CMK (cell line): ENCODE measurements around the gene CEP20.

Source experiments
- DNase-seq: peaks from one replicate; pipeline ENCODE4 v3.0.0-alpha.2; 2010; ENCODE audit warnings: low read depth

The CEP20 gene

DNA sequence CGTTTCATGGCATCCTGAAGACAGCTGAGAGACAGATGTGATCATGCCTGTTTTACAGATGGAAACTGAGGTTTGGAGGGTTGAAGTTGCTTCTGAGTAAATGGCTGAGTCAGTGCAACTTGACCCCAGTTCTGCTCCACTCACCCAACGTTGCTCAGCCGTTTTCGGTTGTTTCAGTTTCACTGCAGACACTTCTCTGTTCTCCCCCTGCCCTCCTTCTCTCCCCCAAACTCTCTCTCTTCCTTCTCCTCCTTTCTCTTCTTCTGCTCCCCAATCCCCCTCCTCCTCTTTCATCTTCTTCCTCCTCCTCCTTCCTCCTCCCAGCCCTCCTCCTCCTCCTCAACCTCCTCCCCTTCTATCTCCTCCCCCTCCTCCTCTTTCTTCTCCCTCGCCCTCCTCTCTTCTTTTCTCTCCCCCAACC, 9.4 kb upstream of the CEP20 start:
- DNase-seq: no peak

DNA sequence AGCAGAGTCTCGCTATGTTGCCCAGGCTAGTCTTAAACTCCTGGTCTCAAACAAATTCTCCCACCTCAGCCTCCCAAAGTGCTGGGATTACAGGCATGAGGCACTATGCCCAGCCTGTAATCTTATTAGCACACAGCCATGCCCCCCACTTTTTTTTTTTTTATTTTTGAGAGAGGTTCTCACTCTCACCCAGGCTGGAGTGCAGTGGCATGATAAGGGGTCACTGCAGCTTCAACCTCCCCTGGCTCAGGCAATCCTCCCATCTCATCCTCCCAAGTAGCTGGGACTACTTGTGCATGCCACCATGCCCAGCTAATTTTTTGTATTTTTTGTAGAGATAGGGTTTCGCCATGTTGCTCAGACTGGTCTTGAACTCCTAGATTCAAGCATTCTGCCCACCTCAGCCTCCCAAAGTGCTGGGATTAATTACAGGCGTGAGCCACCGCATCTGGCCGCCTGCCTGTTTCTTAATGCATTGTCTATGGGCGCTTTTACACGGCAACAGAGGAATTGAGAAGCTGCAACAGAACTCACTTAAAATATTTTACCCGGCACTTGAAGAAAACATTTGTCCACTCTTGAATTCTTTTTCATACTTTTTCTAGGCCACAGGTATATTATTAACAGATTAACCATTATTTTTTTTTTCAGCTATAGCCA, 8.8 kb upstream of the CEP20 start:
- no peak for DNase-seq

DNA sequence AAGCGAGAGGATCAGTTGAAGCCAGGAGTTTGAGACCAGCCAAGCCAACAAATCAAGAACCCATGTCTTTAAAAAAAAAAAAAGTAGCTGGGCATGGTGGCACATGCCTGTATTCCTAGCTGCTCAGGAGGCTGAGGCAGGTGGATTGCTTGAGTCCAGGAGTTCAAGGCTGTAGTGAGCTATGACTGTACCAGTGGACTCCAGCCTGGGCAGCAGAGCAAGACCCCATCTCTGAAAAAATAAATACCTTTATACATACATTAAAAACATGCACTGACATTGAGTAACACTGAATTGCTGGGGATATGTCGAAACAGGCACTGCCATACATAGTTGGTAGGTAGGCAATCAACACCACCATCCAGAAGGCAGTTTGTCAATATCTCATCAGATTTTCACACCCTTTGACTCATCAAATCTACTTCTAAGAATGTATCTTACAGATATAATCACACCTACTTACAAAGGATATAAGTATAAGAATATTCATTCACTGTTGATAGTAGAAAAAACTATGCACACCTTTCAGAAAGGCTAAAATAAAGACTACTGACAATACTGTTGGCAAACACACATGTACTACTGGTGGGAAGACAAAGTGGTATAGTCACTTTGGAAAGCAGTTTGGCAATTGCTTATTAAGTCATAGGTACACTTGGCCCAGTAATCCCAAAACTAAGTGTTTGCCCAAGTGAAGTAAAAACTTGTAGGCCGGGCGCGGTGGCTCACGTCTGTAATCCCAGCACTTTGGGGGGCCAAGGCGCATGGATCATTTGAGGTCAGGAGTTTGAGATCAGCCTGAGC, 6.4 kb upstream of the CEP20 start:
- DNase-seq: no peak

DNA sequence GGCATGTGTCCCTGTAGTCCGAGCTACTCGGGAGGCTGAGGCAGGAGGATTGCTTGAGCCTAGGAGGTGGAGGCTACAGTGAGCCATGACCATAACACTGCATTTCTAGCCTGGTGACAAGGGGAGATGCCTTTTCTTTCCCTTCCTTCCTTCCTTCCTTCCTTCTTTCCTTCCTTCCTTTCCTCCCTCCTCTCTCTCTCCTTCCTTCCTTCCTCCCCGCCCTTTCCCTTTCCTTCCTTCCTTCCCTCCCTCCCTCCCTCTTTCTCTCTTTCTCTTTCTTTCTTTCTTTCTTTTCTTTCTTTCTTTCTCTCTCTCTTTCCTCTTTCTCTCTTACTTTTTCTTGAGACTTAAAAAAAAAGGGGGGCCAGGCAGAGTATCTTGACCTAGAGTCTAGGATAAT, 3.1 kb upstream of the CEP20 start:
- no peak for DNase-seq

DNA sequence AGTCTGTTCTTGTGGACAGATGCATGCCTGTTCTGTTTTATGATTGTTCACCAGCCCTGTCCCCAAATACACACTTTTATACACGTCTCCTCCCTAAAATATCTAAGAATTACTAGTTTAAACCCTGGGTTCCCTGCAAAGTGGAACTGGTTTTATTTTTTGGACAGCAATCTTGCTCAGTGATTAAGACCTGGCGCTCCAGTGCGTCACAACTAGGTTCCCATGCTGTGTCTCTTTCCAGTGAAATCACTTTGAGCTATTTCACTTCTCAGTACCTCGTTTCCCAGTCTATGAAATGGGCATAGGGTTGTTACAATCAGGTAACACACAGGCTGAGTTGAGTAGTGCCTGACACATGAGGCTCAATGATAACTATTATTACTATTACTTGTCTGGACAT, 1.1 kb downstream of the CEP20 start:
- no peak for DNase-seq

DNA sequence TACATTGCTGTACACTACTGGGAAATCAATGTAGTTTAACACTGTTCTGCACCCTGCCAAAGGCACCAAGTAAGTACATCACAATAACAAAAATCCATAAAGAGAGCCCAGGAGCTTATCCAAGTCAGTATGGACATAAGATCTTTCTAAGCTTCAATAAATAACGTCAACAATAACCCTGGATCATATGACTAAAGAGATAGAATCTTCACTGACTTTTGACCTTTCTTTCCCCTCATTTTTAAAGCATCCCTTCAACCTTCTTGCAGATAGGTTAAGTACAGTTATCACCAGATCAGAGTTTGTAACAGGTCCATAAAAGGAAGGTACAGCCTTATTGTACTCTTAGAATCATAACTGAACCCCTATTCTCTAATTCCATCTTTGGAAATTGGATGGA, 2.3 kb downstream of the CEP20 start:
- no peak for DNase-seq

DNA sequence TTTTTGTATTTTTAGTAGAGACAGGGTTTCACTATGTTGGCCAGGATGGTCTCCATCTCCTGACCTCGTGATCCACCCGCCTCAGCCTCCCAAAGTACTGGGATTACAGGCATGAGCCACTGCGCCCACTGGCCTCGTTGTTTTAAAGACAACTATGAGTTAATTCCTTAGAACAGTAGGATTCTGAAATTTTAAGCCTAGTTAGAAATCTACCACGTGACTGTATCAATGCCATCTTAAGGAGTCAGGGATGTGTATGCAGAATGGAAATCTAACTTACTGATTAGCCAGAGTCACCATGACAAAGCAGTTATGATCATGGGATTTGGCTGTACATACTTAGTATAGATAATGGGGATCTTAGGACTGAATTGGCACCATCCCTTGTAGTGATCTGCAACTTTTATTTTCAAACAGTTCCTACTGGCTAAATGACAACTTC, 2.8 kb downstream of the CEP20 start:
- DNase-seq: no peak

DNA sequence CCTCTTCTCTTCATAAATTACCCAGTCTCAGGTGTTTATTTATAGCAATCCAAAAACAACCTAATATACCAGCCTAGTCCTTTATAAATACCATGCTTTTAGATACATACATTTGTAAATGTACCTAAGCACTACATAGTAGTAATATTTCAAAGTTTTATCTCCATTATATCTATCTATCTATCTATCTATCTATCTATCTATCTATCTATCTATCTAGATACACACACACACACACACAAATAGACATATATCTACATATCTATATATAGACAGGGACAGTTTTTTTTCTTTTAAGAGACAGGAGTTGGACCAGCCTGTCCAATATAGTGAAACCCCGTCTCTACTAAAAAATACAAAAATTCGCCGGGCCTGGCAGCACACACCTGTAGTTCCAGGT, 5.8 kb downstream of the CEP20 start:
- DNase-seq: no peak

DNA sequence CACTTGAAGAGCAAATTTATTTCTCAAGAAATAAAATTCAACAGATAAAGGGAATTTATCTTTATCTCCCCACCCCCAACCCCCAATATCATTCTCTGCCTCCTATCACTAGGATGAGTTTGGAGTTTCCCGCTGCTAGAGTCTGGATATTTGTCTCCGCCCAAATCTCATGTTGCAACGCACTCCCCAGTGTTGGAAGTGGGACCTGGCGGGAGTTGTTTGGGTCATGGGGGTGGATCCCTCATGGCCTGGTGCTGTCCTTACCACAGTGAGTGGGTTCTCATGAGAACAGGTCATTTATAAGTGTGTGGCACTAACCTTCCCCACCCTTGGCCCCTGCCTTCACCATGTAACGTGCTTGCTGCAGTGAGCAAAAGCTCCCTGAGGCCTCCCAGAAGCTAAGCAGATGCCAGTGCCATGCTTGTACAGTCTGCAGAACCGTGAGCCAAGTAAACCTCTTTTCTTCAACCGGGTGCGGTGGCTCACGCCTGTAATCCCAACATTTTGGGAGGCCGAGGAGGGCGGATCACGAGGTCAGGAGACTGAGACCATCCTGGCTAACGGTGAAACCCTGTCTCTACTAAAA, 6.5 kb downstream of the CEP20 start:
- no peak for DNase-seq

DNA sequence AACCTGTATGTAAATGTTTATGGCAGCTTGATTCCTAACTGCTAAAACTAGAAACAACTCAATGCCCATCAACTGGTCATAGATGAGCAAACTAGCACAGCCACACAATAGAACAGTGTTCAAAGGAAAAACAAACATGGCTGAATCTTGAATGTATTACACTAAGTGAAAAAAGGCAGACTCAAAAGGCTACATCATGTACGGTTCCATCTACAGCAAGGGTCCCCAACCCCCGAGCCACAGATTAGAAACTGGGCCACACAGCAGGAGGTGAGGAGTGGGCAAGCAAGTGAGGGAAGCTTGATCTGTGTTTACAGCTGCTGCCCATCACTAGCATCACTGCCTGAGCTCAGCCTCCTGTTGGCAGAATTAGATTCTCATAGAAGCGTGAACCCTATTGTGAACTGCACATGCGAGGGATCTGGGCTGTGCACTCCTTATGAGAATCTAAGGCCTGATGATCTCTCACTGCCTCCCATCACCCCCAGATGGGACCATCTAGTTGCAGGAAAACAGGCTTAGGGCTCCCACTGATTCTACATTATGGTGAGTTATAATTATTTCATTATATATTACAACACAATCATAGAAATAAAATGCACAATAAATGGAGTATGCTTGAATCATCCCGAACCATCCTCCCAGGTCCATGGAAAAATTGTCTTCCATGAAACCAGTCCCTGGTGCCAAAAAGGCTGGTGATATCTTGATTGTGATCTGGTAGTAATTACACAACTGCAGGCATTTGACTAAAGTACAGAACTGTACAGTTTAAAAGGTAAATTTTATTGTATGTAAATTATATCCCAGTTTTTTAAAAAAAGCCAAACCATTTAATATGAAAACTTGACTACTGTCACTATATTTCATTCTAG, 7.7 kb downstream of the CEP20 start:
- DNase-seq: no peak

DNA sequence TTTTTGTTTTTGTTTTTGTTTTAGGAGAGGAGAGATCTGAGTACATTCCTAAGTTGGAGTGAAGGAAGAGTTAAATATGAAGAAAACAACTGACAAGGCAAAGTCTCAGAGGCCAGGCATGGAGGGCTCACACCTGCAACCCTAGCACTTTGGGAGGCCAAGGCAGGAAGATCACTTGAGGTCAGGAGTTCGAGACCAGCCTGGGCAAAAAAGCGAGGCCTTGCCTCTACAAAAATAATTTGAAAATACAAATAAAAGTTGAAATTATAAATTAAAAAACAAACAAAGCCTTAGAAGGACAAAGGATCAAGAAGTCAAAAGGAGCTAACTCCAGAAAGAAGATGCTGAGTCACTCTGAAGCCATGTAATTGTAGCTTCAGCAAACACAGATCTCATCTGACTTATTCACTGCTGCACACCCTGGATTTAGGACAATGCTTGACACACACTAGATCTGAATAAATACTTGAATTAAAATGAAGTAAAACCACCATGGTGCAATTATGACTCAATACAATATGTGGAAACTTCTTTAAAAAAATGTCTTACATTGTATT, 9.1 kb downstream of the CEP20 start:
- no peak for DNase-seq

DNA sequence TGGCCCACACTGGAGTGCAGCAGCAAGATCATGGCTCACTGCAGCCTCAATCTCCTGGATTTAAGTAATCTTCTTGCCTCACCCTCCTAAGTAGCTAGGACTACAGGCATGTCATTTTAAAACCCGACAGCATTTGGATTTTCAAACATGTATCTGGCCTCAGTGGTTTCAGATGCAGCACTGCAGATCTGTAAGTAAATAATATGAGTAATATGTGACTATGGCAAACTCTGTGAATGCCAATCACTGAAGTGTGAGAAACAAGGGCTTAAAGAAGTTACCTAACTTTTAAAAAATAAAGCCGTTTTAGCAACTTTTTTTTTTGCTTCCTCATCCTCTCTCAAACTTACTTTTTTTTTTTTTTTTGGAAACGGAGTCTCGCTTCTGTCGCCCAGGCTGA, 11.9 kb downstream of the CEP20 start:
- DNase-seq: no peak

DNA sequence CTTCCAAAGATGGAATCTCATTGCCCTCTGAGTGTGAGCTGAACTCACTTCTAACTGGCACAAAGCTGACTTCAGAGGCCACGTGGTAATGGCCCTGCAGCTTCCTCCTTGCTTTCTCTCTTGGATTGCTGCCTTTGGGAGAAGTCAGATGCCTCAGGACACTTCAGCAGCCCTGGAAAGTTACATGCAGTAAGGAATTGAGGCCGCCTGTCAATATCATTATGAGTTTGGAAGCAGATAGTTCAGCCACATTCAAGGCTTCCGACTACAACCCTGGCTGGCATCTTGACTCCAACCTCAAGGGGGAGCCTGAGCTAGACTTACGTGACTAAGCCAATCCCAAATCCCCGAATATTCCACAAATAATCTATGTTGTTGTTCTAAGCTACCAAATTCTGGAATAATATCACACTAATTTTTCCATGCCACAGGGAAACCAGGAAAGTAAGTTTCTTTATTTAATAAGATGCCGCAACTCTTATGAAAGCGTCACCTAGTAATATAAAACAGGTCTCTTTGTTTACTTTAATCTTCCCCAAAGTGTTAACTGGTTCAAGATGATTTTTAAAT, 13.6 kb downstream of the CEP20 start:
- no peak for DNase-seq

DNA sequence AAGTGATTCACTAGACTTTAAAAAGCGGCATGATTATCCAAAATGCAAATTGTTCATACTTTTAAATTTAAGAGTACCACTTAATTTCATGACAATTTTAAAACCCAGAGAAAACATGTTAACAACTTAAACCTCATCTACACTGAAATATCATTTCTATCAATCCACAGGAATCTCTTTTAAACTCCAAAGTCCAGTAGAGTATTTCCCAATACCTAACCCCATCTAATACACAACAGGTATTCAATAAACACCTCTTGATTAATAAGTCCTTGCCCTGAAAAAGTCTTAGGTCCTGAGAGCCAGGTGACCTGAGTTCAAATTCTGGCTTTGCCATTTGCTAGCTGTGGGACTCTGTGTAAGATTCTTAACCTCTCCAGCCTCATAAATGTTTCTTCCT, 14.7 kb downstream of the CEP20 start:
- DNase-seq: no peak

DNA sequence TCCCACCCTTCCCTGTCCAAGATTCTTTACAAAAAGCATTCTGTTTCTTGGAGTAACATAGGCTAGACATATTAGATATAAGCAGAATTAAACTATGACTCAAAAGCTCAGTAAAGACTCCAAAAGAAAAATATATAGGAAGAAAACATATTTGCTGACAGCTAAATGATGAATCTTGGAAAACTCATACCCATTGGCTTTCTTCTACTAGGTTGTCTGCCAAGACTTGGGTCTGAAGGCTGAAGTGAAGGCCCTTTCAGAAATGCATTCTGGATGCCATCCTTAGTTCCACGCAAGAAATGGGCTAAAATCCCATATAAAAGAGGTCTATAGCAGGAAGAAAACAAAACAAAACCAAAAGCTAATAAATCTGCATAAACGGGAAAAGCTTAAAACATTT, 15.1 kb downstream of the CEP20 start:
- no peak for DNase-seq

DNA sequence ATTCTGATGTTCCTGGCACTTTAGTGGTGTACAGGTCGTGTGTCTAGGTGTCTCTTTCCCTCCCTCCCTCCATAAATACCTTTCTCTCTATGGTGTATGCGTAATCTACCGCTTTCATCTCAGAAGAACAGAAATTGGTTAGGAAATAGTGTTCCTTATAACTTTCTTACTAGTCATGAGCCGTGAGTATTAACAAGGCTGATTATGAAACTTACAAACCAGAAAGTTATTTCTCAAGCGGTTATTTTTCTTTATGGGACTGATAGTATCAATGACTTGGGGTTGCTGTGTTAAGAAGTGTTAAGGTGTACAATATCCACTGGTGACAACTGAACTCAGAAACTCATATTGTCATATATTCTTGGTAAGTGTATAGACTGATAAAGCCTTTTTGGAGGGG, 18.4 kb downstream of the CEP20 start:
- DNase-seq: no peak

DNA sequence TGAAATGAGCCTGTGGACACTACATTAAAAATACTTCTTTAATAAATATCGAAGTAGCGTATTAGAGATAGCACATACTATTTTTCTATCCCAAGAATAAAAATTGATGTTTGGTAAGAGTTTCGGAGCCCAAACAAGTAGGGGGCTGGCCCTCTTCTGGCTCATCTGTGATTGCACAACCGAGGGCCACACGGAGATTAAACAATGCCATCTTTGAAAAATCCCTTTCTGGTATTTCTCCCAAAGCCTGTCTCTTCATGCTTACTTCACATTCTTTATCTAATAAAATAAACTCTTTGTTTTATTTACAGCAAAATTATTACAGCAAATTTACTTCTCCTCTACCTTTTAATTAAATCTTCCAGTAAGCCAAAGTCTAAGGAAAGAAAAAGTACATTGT, 22.0 kb downstream of the CEP20 start:
- no peak for DNase-seq

DNA sequence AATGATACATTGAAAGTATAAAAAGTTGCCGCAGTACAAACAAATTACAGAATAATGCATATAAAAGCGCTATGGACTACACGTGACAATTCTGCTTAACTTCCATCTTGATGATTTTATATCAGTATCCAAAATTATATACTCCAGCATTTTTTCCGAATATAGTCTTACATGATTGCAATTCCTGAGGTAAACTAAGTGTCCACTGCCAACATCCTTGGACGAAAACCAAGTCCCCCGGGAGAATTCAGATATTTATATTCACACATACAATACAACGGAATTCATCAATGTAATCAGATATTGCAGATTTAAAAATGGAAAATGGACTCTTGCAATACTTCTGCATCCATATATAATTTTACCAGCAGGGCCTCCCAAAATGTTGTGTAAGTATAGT, 22.7 kb downstream of the CEP20 start:
- no peak for DNase-seq

DNA sequence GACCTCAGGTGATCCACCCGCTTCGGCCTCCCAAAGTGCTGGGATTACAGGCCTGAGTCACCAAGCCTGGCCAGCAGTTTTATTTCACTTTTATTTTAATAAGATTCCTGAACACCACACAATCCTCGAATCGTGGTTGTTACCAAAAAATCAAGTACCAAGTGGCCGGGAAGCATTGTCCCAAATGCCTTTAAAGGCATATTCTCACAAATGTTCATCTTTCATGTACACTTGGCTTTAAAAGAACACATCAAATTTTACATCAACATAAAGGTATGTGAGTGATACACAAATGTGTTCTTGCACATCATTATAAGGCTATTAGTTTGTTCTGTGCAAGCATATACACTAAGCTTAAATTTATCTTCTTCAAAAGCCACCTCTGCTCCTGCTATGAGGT, 23.5 kb downstream of the CEP20 start:
- DNase-seq: no peak

DNA sequence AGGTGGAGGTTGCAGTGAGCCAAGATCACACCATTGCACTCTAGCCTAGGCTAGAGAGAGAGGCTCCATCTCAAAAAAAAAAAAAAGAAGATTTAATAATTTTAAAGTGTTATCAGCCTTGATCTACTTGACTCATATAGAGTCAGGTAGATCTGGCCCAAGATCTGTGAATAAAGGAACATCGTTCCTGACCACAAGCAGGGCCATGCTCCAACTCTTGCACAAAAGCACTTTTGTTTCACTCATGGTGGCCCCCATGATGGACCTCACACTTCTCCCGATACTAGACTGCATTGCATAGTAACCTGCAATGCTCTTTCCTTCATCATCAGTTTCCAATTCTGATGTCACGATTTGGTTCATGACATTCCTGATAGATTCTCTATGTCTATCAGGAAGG, 26.4 kb downstream of the CEP20 start:
- DNase-seq: no peak

DNA sequence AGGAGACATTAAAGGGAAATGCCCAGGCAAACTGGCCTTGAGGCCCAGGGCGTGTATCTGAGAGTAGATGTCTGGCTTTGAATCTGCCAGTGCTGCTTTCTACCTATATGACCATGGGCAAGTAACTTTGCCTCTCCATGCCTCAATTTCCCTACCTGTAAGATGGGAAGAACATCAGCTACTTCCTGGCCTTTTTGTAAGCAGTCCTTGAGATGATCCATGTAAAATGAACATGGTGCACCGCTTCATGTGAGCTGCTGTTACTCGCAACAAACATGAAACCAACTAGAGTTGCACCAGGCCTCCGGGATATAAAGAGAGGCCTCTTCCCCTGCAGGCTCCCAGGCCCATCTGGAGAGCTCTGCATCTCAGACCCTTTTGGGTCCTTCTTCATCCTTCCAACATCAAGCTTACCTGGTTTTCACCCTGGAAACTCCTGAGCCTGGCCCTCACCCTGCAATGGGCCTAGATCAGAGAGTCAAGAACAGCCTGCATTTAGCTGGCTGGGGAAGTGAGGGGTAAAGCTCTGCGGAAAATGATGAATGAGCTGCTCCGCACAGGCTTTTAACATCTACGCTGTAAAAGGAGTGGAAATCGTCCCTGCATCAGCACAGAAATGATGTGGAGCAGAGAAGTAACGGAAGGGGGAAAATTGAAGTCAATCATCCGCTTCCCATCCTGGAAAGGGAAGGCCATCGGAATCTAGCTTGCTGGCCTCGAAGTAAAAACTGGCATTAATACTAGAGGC, 29.3 kb downstream of the CEP20 start:
- DNase-seq: no peak
